Lower leg skin (tissue), 3 donors: Measurements from ENCODE around the gene DBI.

ENCODE experiments used
- CTCF ChIP-seq, 3 donors: fragments of 450-650 bp; IDR thresholded peaks; one replicate each; pipeline ENCODE4 v1.5.1; 2016; ENCODE audit warnings: antibody characterized with exemption in 3 of 3, mild to moderate bottlenecking in 3 of 3, moderate library complexity in 2 of 3
- POLR2A ChIP-seq, 2 donors: fragments of 450-650 bp; IDR thresholded peaks; one replicate each; pipeline ENCODE4 v1.6.1; 2016 to 2017; ENCODE audit warnings: antibody characterized with exemption in 2 of 2, mild to moderate bottlenecking in 1 of 2, moderate library complexity in 1 of 2

- TF ChIP-seq CTCF (IDR thresholded peaks at IDR 0.05) (no peak), POLR2A (IDR thresholded peaks at IDR 0.05) (no peak)
These were observed 25.1 kb upstream of the DBI start for GRCh38 chr2:119341684-119342083.
